RCC 7860 (cell line): ENCODE results near the gene CPNE9.

Source experiments
- DNase-seq: peaks from one replicate; pipeline ENCODE4 v3.0.0-alpha.2; 2015; ENCODE audit warnings: low spot score
- FAIRE-seq: peaks from 2 replicates; lab custom pipeline; 2012; peaks lifted over from hg19 to GRCh38; lab: Jason Lieb, UNC

The CPNE9 gene

GRCh38 chr3:9686703-9687102, 16.9 kb upstream of the CPNE9 start:
- DNase-seq (no peak), FAIRE-seq (no peak)

GRCh38 chr3:9687514-9687913, 16.1 kb upstream of the CPNE9 start:
- DNase-seq (no peak), FAIRE-seq (no peak)

GRCh38 chr3:9688961-9689360, 14.7 kb upstream of the CPNE9 start:
- DNase-seq (no peak), FAIRE-seq (no peak)

GRCh38 chr3:9689757-9690156, 13.9 kb upstream of the CPNE9 start:
- no peak for FAIRE-seq
- no peak for DNase-seq

GRCh38 chr3:9690451-9691450, 12.9 kb upstream of the CPNE9 start:
- no peak for FAIRE-seq

GRCh38 chr3:9691636-9692035, 12.0 kb upstream of the CPNE9 start:
- no peak for DNase-seq
- no peak for FAIRE-seq

More at GRCh38 chr3:9690451-9691450, 12.9 kb upstream of the CPNE9 start:
- no peak for DNase-seq

GRCh38 chr3:9692416-9692815, 11.2 kb upstream of the CPNE9 start:
- FAIRE-seq (no peak), DNase-seq (no peak)

- DNase-seq (no peak), FAIRE-seq (no peak)
Observed at GRCh38 chr3:9695345-9695744, 8.3 kb upstream of the CPNE9 start.

GRCh38 chr3:9695746-9696145, 7.9 kb upstream of the CPNE9 start:
- FAIRE-seq = no peak
- DNase-seq = no peak

GRCh38 chr3:9696480-9697220, 7.0 kb upstream of the CPNE9 start:
- DNase-seq (no peak), FAIRE-seq (no peak)

- FAIRE-seq (no peak), DNase-seq (no peak)
Observed at GRCh38 chr3:9697892-9698291, 5.7 kb upstream of the CPNE9 start.

GRCh38 chr3:9698293-9698692, 5.3 kb upstream of the CPNE9 start:
- no peak for FAIRE-seq
- DNase-seq = no peak

GRCh38 chr3:9700536-9700935, 3.1 kb upstream of the CPNE9 start:
- DNase-seq (no peak), FAIRE-seq (no peak)

- no peak for FAIRE-seq
Observed at GRCh38 chr3:9701006-9701405, 2.6 kb upstream of the CPNE9 start.

GRCh38 chr3:9701711-9702110, 1.9 kb upstream of the CPNE9 start:
- FAIRE-seq = no peak
- DNase-seq = no peak

More at GRCh38 chr3:9701006-9701405, 2.6 kb upstream of the CPNE9 start:
- no peak for DNase-seq

- DNase-seq = no peak
- FAIRE-seq = no peak
Observed at GRCh38 chr3:9703240-9703639, 393 bp upstream of the CPNE9 start.

GRCh38 chr3:9704347-9705322, 1.0 kb downstream of the CPNE9 start:
- DNase-seq (no peak), FAIRE-seq (no peak)

GRCh38 chr3:9710174-9710739, 6.6 kb downstream of the CPNE9 start:
- DNase-seq (no peak), FAIRE-seq (no peak)

- DNase-seq = no peak
- FAIRE-seq = no peak
Observed at GRCh38 chr3:9712415-9712814, 8.8 kb downstream of the CPNE9 start.

- no peak for DNase-seq
- FAIRE-seq = no peak
Observed at GRCh38 chr3:9713142-9713541, 9.5 kb downstream of the CPNE9 start.
